Measurements from ENCODE around the gene MATCAP1. TPM values are rescaled to one million over a fixed set of nuclear protein-coding genes. Genes with fewer than 3 reads are reported as not detected.

Gene MATCAP1
- total RNA-seq, 1 experiment from 2014 or later, result 19.1 TPM

- in situ Hi-C loops (cut with HindIII; ENCODE audit: low sequenced_read_pairs), result no loop called here
- no peak for DNase-seq (ENCODE audit: low spot score)
Observed at GRCh38 chr16:67209565-67209964, 25.8 kb upstream of the MATCAP1 start.

- in situ Hi-C loops (cut with HindIII; ENCODE audit: low sequenced_read_pairs), result no loop called here
- DNase-seq (ENCODE audit: low spot score), result no peak
Observed at GRCh38 chr16:67208154-67208896, 24.6 kb upstream of the MATCAP1 start.

DNA sequence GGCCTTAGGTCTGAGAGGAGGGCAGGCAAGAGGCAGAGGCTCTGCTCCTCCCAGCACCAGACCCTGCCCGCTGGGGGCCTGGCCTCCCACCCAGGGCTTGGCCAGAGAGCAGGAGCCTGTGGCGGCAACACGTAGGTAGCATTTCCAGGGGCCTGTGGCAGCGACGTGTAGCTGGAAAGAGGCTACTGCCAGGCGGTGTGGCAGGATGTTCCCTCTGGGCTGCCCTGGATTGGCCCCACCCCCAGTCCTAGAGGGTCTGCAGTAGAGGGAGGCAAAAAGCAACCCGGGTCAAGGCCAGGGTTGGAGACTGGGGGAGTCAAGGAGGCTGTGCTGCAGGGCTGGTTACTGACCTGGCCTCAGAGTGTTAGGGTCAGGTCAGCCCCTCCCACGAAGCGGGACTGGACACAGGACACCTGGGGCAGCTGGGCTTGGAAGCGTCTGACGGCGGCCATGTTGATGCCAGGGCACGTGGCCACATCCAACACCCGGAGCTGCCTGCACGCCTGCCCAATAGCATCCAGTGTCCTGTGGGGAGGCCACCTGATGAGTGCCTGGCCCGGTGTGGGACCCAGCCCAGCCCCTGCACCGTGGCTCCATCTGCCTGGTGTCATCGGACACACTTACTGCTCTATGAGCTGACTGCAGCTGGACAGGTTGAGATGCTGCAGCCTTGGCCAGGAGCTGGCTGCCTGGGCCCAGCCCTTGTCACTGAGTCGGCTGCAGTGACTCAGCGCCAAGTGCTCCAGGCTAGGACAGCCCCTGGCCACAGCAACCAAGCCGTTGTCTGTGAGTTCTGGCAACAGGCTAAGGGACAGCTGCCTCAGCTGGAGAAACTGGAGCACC is 23.7 kb upstream of the MATCAP1 start:
- in situ Hi-C loops (cut with HindIII; ENCODE audit: low sequenced_read_pairs), result no loop called here

GRCh38 chr16:67206838-67207248 is 23.1 kb upstream of the MATCAP1 start:
- no peak for DNase-seq (ENCODE audit: low spot score)
- in situ Hi-C loops (cut with HindIII; ENCODE audit: low sequenced_read_pairs), result no loop called here

More for the DNA sequence above, 23.7 kb upstream of the MATCAP1 start:
- DNase-seq (ENCODE audit: low spot score), result no peak

DNA sequence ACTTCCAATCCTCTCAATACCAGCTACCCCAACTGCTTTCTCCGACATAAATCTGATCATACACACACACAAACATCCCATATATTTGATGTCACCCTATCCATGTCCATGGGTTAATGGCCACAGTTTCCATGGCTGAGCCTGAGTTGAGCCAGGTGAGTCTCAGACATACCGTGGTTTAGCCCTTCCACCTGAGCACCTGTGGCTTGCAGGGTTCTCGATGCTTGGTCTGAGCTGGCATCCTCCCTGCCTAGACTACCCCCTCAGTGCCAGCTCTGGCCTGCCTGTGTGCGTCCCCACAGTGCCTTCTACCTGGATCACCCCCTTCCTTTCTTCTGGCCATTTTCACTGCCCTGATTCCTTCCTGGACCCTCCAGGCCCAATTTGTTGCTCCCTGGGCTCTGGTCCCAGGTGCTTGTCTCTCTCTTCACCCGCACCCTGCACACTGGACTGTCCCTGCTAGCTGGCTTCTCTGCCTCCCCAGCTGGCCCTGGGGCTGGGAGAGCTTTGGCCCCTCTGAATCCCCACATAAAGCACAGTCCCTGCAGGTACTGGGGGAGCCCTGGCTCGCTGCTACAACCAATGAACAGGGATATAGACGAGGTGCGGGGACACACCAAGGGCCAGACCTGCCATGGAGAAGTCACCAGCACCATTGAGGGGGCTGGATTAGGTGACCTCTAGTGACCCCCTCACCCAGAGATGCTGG is 22.5 kb upstream of the MATCAP1 start:
- no peak for DNase-seq (ENCODE audit: low spot score)
- in situ Hi-C loops (cut with HindIII; ENCODE audit: low sequenced_read_pairs), result no loop called here

- in situ Hi-C loops (cut with HindIII; ENCODE audit: low sequenced_read_pairs), result no loop called here
Observed at GRCh38 chr16:67204076-67204475, 20.3 kb upstream of the MATCAP1 start.

DNA sequence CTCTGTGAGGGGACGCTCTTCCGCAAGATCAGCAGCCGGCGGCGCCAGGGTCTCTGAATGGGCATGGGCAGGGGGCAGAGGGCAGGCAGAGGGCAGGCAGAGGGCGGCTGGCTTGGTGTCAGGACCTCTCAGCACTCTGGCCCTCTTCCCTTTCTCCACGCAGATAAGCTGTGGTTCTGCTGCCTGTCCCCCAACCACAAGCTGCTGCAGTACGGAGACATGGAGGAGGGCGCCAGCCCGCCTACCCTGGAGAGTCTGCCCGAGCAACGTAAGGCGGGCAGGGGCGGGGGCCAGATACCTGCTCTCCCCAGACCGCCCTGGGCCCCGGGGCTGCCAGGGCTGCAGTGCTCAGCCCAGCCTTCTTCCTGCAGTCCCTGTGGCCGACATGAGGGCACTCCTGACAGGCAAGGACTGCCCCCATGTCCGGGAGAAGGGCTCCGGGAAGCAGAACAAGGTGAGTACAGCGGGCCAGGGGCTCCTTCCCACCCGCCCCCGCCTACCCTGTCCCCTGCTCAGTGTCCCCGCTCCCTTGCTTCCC is 19.3 kb upstream of the MATCAP1 start:
- in situ Hi-C loops (cut with HindIII; ENCODE audit: low sequenced_read_pairs), result no loop called here
- DNase-seq (ENCODE audit: low spot score), result no peak

More at GRCh38 chr16:67204076-67204475, 20.3 kb upstream of the MATCAP1 start:
- no peak for DNase-seq (ENCODE audit: low spot score)

GRCh38 chr16:67202426-67202825 is 18.7 kb upstream of the MATCAP1 start:
- in situ Hi-C loops (cut with HindIII; ENCODE audit: low sequenced_read_pairs), result no loop called here
- no peak for DNase-seq (ENCODE audit: low spot score)

GRCh38 chr16:67201411-67202345 is 17.9 kb upstream of the MATCAP1 start:
- no peak for DNase-seq (ENCODE audit: low spot score)
- in situ Hi-C loops (cut with HindIII; ENCODE audit: low sequenced_read_pairs), result no loop called here

DNA sequence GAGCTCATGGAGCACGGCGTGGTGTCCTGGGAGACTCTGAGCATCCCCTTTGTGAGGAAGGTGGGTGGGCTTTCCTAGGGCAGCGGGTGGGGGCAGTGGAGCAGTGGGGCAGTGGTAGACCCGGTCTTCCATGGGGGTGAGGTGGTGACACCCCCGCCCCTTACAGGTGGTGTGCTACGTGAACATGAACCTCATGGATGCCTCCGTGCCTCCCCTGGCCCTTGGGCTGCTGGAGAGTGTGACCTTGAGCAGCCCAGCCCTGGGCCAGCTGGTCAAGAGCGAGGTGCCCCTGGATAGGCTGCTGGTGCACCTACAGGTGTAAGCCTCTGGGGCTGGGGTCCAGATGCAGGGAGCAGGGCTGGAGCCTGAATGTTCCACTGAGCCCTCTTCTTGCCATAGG is 16.7 kb upstream of the MATCAP1 start:
- DNase-seq (ENCODE audit: low spot score), result no peak
- in situ Hi-C loops (cut with HindIII; ENCODE audit: low sequenced_read_pairs), result no loop called here

DNA sequence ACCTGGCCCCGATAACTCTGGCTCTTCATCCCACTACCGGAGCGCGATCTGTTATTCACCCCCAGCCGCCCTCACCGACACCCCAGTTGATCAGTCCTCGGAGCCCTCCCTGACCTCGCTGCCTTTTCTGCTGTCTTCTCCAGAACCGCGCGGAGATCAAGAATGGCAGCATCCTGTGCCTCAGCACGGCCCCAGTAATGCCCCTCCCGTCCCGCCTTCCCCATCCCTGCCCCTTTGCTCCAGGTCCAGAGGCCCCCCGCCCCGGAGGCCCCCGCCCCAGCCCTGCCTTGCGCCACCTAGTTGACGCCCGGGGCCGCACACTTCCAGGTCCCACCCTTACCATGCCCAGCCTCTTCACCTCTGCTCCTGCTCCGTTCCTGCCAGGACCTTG is 16.0 kb upstream of the MATCAP1 start:
- DNase-seq (ENCODE audit: low spot score), result no peak
- in situ Hi-C loops (cut with HindIII; ENCODE audit: low sequenced_read_pairs), result no loop called here

DNA sequence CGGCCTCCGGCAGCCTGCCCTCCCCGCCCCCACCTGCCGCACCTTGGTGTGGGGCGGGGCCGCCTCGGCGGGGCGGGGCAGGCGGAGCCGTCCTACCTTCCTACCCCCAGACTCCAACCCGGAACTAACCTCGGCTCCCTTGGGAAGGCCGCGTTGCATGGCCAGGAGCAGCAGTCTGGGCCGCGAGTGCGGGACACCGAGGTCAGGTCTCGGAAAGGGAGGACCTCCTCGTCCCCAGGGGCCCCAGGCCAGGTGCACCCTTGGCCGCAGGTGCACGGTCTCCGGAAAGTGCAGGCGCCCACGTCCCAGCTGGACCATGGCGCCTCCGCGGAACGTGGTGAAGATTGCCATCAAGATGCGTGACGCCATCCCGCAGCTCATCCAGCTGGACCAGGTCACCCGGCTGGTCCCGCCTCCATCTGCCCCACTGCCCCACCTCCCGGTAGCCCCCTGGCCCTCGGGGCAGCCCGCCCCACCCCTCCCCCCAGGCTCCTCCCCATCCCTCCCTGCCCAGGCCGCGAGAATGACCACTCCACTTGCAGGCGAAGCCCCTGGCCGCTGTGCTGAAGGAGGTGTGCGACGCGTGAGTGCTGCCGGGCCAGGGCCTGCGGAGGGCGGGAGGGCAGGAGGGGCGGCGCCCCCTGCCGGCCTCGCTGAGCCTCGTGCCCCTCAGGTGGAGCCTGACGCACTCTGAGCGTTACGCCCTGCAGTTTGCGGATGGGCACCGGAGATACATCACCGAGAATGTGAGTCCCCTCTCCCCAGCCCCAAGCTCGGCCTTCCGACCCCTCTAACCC is 15.4 kb upstream of the MATCAP1 start, which contains the start of gene ELMO3:
Gene ELMO3 (plus strand): TSS at position 121 of the 797 bp plus-strand sequence. CDS start 196 bp downstream, at position 317.
- in situ Hi-C loops (cut with HindIII; ENCODE audit: low sequenced_read_pairs), result no loop called here
- DNase-seq (ENCODE audit: low spot score), result no peak

DNA sequence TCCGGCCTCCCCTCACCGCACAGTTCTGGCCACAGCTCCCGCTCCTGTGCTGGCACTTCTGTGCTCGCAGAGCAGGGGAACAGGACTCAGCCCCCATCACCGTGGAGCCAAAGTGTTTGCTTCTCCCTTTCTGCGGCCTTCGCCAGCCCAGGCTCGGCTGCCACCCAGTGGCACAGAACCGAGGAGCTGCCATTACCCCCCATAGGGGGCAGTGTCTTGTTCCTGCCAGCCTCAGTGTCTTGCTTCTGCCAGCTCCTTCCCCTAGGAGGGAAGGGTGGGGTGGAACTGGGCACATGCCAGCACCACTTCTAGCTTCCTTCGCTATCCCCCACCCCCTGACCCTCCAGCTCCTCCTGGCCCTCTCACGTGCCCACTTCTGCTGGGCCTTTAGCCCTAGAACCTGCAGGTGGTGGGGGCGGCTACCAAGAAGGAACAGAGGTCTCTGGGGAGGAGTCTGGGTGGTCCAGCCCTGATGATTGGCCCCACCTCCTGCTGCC is 14.5 kb upstream of the MATCAP1 start:
- in situ Hi-C loops (cut with HindIII; ENCODE audit: low sequenced_read_pairs), result no loop called here
- DNase-seq (ENCODE audit: low spot score), result peak; percentile 64

DNA sequence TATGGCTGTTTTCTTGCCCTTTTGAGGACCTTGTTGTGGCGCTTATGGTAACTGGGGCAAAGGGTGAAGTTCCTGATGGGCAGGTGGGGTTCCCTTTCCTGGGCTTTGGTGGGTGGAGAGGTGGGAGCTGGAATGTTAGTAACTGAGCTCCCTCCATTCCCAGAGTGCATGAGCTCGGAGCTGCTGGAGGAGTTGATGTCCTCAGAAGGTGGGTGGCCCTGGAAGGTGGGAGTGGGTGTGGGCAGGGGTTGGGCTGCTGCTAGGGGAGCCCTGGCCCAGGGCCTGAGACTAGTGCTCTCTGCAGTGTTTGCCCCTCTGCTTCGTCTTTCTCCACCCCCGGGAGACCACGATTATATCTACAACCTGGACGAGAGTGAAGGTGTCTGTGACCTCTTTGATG is 13.9 kb upstream of the MATCAP1 start:
- in situ Hi-C loops (cut with HindIII; ENCODE audit: low sequenced_read_pairs), result no loop called here
- no peak for DNase-seq (ENCODE audit: low spot score)

DNA sequence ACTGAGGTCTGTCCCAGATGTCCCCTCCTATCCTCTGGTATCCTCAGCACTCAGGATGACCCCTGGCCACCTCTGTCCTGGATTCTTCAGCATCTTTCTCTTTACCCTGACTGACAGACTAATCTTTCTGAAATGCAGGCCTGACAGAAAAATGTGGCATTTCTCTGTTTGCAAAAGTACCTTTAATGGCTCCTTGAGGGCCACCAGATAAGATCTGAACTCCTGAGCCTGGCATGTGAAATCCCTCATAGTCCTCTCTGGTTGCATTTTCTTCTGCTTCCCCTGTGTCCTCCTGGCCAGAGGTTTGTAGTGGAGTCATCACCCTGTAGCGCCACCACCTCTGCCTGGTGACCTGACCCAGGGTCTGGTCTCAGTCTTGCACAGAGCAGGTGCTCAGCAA is 13.1 kb upstream of the MATCAP1 start:
- in situ Hi-C loops (cut with HindIII; ENCODE audit: low sequenced_read_pairs), result no loop called here
- no peak for DNase-seq (ENCODE audit: low spot score)

GRCh38 chr16:67195676-67196075 is 11.9 kb upstream of the MATCAP1 start:
- in situ Hi-C loops (cut with HindIII; ENCODE audit: low sequenced_read_pairs), result no loop called here
- no peak for DNase-seq (ENCODE audit: low spot score)

- in situ Hi-C loops (cut with HindIII; ENCODE audit: low sequenced_read_pairs), result no loop called here
- no peak for DNase-seq (ENCODE audit: low spot score)
Observed at GRCh38 chr16:67194260-67194659, 10.5 kb upstream of the MATCAP1 start.

GRCh38 chr16:67193536-67193935 is 9.8 kb upstream of the MATCAP1 start:
- in situ Hi-C loops (cut with HindIII; ENCODE audit: low sequenced_read_pairs), result no loop called here
- no peak for DNase-seq (ENCODE audit: low spot score)

Measured in G401 (cell line).